ENCODE data around the gene TMEM178B.

The TMEM178B gene

GRCh38 chr7:141242568-141242967, 168.7 kb downstream of the TMEM178B start:
- Histone ChIP-seq H3K27me3 (ENCODE audit: insufficient read depth, low read length) (no peaks in the 10 kb centered on the region), H3K4me1 (ENCODE audit: control insufficient read depth, insufficient read depth, low read length, unreplicated experiment) (no peaks in the 10 kb centered on the region), H3K36me3 (ENCODE audit: insufficient read depth, low read length) (no peaks in the 10 kb centered on the region), H3K79me2 (ENCODE audit: control insufficient read depth, insufficient read depth, low read length, unreplicated experiment) (no peaks in the 10 kb centered on the region), H2AFZ (ENCODE audit: low read length, unreplicated experiment) (no peak overlapping the region), H3K4me3 (ENCODE audit: low read depth, low read length) (no peak overlapping the region), H3K27ac (ENCODE audit: low read depth, low read length) (no peak overlapping the region)

DNA sequence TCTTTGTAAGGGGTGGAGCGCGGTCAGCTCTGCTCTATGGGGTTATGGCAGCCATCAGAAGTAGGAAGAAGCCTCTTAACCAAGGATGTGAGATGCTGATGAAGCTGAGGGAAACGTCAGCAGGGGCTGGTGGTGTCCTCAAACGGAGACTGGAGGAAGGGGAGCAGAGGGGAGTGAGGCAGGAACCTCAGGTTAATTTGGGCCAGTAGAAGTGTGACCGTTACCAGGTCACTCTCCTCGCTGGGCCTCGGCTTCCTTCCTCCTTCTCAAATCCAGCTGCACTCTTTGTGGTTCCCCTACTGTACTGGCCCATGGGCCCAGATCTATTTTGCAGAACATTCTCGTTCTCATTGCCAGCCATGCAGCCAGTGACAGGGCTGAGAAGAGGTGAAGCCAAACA, 169.5 kb downstream of the TMEM178B start:
- Histone ChIP-seq H3K36me3 (ENCODE audit: insufficient read depth, low read length) (no peaks in the 10 kb centered on the region), H3K4me1 (ENCODE audit: control insufficient read depth, insufficient read depth, low read length, unreplicated experiment) (no peaks in the 10 kb centered on the region), H3K27me3 (ENCODE audit: insufficient read depth, low read length) (no peaks in the 10 kb centered on the region), H3K4me3 (ENCODE audit: low read depth, low read length) (no peak overlapping the region), H3K27ac (ENCODE audit: low read depth, low read length) (no peak overlapping the region), H2AFZ (ENCODE audit: low read length, unreplicated experiment) (no peak overlapping the region), H3K79me2 (ENCODE audit: control insufficient read depth, insufficient read depth, low read length, unreplicated experiment) (no peaks in the 10 kb centered on the region)

GRCh38 chr7:141244435-141244834, 170.6 kb downstream of the TMEM178B start:
- Histone ChIP-seq H3K36me3 (ENCODE audit: insufficient read depth, low read length) (no peaks in the 10 kb centered on the region), H3K4me1 (ENCODE audit: control insufficient read depth, insufficient read depth, low read length, unreplicated experiment) (no peaks in the 10 kb centered on the region), H3K27me3 (ENCODE audit: insufficient read depth, low read length) (no peaks in the 10 kb centered on the region), H2AFZ (ENCODE audit: low read length, unreplicated experiment) (no peak overlapping the region), H3K79me2 (ENCODE audit: control insufficient read depth, insufficient read depth, low read length, unreplicated experiment) (no peaks in the 10 kb centered on the region), H3K4me3 (ENCODE audit: low read depth, low read length) (no peak overlapping the region), H3K27ac (ENCODE audit: low read depth, low read length) (no peak overlapping the region)

DNA sequence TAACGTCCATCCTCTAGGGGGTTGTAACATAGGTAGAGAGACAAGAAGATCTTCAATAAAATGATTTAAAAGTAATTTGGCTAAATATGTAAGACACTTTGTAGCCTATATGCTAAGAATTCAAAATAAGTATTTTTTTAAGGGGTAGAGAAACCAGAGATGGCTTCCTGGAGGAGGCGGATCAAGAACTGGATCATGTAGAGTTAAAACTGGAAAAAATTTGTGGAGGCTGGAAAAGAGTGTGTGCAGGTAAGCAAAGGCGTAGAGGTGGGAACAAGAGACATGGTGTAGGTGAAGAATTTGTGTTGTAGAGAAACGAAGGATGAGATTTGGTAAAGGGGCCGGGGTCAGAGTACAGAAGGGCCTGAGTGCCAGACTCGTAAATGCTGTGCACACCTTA, 172.6 kb downstream of the TMEM178B start:
- Histone ChIP-seq H3K4me1 (ENCODE audit: control insufficient read depth, insufficient read depth, low read length, unreplicated experiment) (no peaks in the 10 kb centered on the region), H2AFZ (ENCODE audit: low read length, unreplicated experiment) (no peak overlapping the region), H3K79me2 (ENCODE audit: control insufficient read depth, insufficient read depth, low read length, unreplicated experiment) (no peaks in the 10 kb centered on the region), H3K27ac (ENCODE audit: low read depth, low read length) (no peak overlapping the region), H3K4me3 (ENCODE audit: low read depth, low read length) (no peak overlapping the region), H3K36me3 (ENCODE audit: insufficient read depth, low read length) (no peaks in the 10 kb centered on the region), H3K27me3 (ENCODE audit: insufficient read depth, low read length) (no peaks in the 10 kb centered on the region)

DNA sequence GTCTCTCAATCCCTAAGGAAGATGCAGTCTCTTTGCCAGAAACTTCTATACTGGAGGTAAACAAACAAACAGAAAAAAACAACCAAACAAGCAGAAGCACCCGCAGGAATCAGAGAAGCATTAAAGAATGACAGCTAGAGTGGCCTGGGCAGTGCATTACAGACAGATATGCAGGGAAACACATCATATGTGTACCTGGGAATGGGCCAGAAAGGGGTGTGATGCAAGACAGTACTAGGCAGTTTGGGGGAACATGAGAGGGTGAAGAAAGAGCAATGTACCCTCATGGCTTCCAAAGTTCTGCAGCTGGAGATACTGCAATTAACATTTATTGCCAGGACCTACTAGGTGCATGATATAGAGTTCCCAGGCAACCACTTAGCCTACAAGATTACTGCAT, 177.3 kb downstream of the TMEM178B start:
- Histone ChIP-seq H3K4me1 (ENCODE audit: control insufficient read depth, insufficient read depth, low read length, unreplicated experiment) (no peaks in the 10 kb centered on the region), H3K36me3 (ENCODE audit: insufficient read depth, low read length) (no peaks in the 10 kb centered on the region), H3K4me3 (ENCODE audit: low read depth, low read length) (no peak overlapping the region), H3K27ac (ENCODE audit: low read depth, low read length) (no peak overlapping the region), H3K79me2 (ENCODE audit: control insufficient read depth, insufficient read depth, low read length, unreplicated experiment) (no peaks in the 10 kb centered on the region), H3K27me3 (ENCODE audit: insufficient read depth, low read length) (no peaks in the 10 kb centered on the region), H2AFZ (ENCODE audit: low read length, unreplicated experiment) (no peak overlapping the region)

DNA sequence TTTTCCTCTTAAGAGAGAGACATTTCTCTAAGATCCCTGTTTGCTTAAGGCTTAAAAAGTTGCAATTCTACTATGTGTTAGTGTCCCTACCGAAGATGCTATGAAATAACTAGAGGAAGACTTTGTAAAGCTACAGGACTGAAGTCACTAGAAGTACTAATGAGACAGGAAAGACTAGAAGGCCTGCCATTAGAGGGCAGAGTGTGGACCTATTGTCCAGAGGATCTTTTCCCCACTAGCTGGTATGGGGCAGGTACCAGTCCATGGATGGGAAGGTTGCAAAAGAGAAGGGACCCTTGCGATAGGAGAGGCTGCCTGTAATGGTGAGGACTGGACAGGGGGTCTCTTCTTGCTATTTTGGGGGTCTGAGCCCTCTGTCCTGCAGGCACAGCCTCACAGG, 178.1 kb downstream of the TMEM178B start:
- Histone ChIP-seq H3K4me3 (ENCODE audit: low read depth, low read length) (no peak overlapping the region), H2AFZ (ENCODE audit: low read length, unreplicated experiment) (no peak overlapping the region), H3K27me3 (ENCODE audit: insufficient read depth, low read length) (no peaks in the 10 kb centered on the region)

GRCh38 chr7:141257597-141257996, 183.7 kb downstream of the TMEM178B start:
- H3K27me3 ChIP-seq (ENCODE audit: insufficient read depth, low read length) = no peaks in the 10 kb centered on the region
- no peaks in the 10 kb centered on the region for H3K36me3 ChIP-seq (ENCODE audit: insufficient read depth, low read length)
- H3K4me3 ChIP-seq (ENCODE audit: low read depth, low read length) = no peak overlapping the region
- H2AFZ ChIP-seq (ENCODE audit: low read length, unreplicated experiment) = no peak overlapping the region
- no peaks in the 10 kb centered on the region for H3K4me1 ChIP-seq (ENCODE audit: control insufficient read depth, insufficient read depth, low read length, unreplicated experiment)
- no peak overlapping the region for H3K27ac ChIP-seq (ENCODE audit: low read depth, low read length)
- H3K79me2 ChIP-seq (ENCODE audit: control insufficient read depth, insufficient read depth, low read length, unreplicated experiment) = no peaks in the 10 kb centered on the region

More for the DNA sequence above, 178.1 kb downstream of the TMEM178B start:
- no peak overlapping the region for H3K27ac ChIP-seq (ENCODE audit: low read depth, low read length)
- H3K36me3 ChIP-seq (ENCODE audit: insufficient read depth, low read length) = no peaks in the 10 kb centered on the region
- no peaks in the 10 kb centered on the region for H3K4me1 ChIP-seq (ENCODE audit: control insufficient read depth, insufficient read depth, low read length, unreplicated experiment)
- no peaks in the 10 kb centered on the region for H3K79me2 ChIP-seq (ENCODE audit: control insufficient read depth, insufficient read depth, low read length, unreplicated experiment)

GRCh38 chr7:141258559-141258958, 184.7 kb downstream of the TMEM178B start:
- Histone ChIP-seq H3K79me2 (ENCODE audit: control insufficient read depth, insufficient read depth, low read length, unreplicated experiment) (no peaks in the 10 kb centered on the region), H3K4me3 (ENCODE audit: low read depth, low read length) (no peak overlapping the region), H3K36me3 (ENCODE audit: insufficient read depth, low read length) (no peaks in the 10 kb centered on the region), H3K27me3 (ENCODE audit: insufficient read depth, low read length) (no peaks in the 10 kb centered on the region), H3K27ac (ENCODE audit: low read depth, low read length) (no peak overlapping the region), H2AFZ (ENCODE audit: low read length, unreplicated experiment) (no peak overlapping the region), H3K4me1 (ENCODE audit: control insufficient read depth, insufficient read depth, low read length, unreplicated experiment) (no peaks in the 10 kb centered on the region)

GRCh38 chr7:141262101-141263090, 188.5 kb downstream of the TMEM178B start:
- Histone ChIP-seq H3K4me1 (ENCODE audit: control insufficient read depth, insufficient read depth, low read length, unreplicated experiment) (no peaks in the 10 kb centered on the region), H3K27me3 (ENCODE audit: insufficient read depth, low read length) (no peaks in the 10 kb centered on the region), H3K27ac (ENCODE audit: low read depth, low read length) (no peak overlapping the region), H2AFZ (ENCODE audit: low read length, unreplicated experiment) (no peak overlapping the region), H3K79me2 (ENCODE audit: control insufficient read depth, insufficient read depth, low read length, unreplicated experiment) (no peaks in the 10 kb centered on the region), H3K4me3 (ENCODE audit: low read depth, low read length) (no peak overlapping the region), H3K36me3 (ENCODE audit: insufficient read depth, low read length) (no peaks in the 10 kb centered on the region)

GRCh38 chr7:141263508-141263907, 189.6 kb downstream of the TMEM178B start:
- no peaks in the 10 kb centered on the region for H3K27me3 ChIP-seq (ENCODE audit: insufficient read depth, low read length)
- no peaks in the 10 kb centered on the region for H3K36me3 ChIP-seq (ENCODE audit: insufficient read depth, low read length)
- no peak overlapping the region for H3K4me3 ChIP-seq (ENCODE audit: low read depth, low read length)
- no peaks in the 10 kb centered on the region for H3K4me1 ChIP-seq (ENCODE audit: control insufficient read depth, insufficient read depth, low read length, unreplicated experiment)
- no peak overlapping the region for H3K27ac ChIP-seq (ENCODE audit: low read depth, low read length)
- H2AFZ ChIP-seq (ENCODE audit: low read length, unreplicated experiment) = no peak overlapping the region
- no peaks in the 10 kb centered on the region for H3K79me2 ChIP-seq (ENCODE audit: control insufficient read depth, insufficient read depth, low read length, unreplicated experiment)

- H3K4me1 ChIP-seq (ENCODE audit: control insufficient read depth, insufficient read depth, low read length, unreplicated experiment) = no peaks in the 10 kb centered on the region
- H3K27me3 ChIP-seq (ENCODE audit: insufficient read depth, low read length) = no peaks in the 10 kb centered on the region
- no peaks in the 10 kb centered on the region for H3K79me2 ChIP-seq (ENCODE audit: control insufficient read depth, insufficient read depth, low read length, unreplicated experiment)
- H3K4me3 ChIP-seq (ENCODE audit: low read depth, low read length) = no peak overlapping the region
- H3K36me3 ChIP-seq (ENCODE audit: insufficient read depth, low read length) = no peaks in the 10 kb centered on the region
- no peak overlapping the region for H3K27ac ChIP-seq (ENCODE audit: low read depth, low read length)
- no peak overlapping the region for H2AFZ ChIP-seq (ENCODE audit: low read length, unreplicated experiment)
Observed at GRCh38 chr7:141263983-141264382, 190.1 kb downstream of the TMEM178B start.

All from ACC112 (cell line).